GM21367 (cell line): Measurements from ENCODE around the gene BOC.

Source experiments
- ATAC-seq: cut with Tn5 transposase; IDR thresholded peaks from one replicate; pipeline ENCODE4 v1.9.1; 2021; ENCODE audit not compliant: unreplicated experiment

BOC gene

DNA sequence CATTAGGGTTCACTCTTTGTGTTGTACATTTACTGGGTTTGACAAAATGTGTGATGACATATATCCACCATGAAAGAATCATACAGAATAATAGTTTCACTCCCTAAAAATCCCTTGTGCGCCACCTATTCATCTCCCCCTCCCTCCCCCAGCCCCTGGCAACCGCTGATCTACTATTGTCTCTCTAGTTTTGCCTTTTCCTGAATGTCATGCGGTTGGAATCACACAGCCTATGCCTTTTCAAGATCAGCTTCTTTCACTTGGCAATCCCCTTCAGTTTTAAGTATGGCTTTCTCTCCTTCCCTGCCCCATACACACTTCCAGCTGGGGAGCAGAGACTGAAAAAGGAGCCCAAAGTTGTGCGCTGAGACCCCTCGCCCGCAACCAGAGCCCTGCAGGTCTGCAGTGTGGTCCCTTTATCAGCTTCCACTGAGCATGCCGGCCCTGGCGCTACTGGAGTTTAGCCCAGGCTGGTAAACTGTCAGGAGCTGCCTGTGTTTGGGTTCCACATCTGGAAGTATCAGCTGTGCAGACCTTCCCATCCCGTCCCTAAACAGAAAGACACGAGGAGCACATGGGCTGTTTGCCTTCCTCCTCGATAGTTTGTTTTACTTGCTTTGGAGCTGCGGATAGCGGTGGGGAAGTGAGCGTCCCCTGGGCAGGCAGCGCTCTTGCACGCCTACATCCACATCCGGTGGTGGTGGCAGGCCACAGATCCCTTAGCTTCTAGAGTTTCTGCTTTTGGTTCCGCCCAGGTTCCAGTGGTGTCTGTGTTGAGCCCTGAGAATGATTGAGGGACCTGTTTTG, 12.3 kb downstream of the BOC start:
- ATAC-seq: peak; percentile 71

DNA sequence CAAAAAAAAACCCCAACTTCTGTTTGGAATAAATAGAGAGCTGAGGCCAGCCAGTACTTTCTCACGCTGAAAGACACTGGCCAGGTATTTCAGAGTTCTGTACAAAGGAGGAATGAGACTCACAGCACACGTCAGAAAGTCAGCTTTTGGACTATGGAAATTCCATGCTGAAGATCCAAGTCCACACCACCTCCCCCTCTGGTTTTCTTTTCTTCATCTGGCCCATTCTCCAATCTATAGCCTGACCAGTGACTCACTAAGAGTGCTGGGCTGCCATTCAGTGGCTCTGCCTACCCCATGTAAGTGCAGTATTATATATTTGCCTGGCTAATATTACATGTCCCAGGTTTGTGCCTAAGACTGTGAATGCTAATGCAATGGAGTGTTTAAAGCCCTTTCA, 13.9 kb downstream of the BOC start:
- ATAC-seq: no peak

DNA sequence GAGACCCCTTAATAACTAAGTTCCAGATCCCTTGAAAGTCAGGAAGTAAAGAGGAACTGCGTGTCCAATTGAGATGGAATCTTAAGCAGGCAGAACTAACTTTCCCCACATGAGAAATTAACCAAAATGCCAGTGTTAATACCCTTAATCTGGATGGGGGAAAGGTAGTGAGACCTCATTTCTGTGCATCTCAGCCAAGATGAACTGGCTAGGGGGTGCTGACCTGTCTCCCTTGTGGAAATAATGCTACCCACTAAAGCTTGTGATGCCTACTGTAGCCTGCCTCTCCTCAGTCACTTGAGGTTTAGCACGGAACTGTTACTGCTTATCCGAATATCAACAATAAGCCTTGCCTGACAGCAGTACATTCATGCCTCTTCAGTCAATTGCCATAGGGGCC, 15.1 kb downstream of the BOC start:
- ATAC-seq: no peak

DNA sequence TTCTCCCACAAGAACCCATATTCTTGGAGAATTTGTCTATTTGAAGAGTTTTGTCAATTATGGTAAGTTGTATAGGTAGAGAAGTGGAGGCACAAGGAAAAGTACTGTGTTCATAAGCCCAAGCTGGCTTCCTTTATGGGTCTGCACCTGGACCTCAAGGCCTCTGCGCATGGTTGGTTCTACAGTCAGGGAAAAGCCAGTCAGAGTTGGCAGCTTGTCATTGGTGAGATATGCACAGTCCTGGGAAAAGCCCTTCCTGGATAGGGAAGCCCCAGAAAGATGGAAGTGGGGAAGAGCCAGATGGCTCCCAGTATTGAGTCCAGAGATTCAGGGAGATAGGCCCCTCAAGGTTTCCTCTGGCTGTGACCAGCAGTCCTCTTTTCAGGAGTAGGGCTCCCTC, 15.8 kb downstream of the BOC start:
- ATAC-seq: no peak

DNA sequence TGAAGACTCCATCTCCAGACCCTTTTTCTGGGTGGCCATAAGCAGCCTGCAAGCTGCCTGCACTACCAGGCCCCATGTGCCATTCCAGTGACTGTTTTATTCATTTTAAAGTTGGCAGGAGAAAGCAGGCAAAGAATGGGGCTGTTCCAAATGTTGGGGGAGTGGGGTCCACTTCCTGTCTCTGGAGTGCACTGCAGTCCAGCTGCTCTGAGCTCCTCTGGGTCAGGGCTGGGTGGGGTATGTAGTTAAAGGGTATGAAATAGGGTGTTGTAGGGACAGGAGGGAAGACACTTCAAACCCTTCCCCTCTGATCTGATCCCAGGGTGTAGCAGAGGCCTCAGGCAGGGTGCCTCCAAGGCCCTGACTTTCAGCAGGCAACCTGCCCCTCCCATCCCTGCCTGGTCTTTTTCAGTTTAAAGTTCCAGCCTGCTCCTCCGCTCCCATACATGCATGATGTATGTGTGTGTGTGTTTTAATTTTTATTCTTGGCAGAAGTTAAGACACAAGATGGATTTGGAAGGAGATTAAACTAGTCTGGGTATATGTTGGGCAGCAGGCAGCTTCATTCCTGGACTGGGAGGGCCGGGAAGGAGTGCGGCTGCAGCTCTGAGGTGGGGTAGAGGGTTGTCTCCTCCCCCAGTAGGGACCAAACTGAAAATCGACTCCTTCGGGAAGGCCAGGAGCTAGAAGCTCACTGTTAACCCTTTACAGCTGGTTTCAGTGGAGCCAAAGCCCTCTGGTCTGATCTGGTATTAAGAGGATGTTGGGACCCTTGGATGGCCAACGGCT, 17.3 kb downstream of the BOC start:
- ATAC-seq: no peak

DNA sequence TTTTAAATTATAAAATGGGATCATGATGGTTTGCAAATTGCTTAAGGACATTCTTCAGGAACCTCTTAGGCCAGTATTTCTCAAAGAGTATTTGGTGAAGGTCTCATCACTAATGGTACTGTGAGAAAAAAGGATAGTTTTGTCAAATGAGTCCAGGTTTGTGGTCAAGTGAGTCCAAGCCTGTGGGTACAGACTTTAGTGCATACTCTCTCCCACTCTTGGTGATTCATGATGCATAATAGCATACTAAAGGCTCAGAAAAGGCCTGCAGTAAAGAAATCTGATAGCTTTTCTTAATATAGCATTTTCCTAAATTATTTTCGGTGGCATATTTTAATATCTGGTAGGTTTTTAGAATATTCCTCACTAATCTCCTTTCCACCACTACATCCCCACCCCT, 20.0 kb downstream of the BOC start:
- no peak for ATAC-seq

DNA sequence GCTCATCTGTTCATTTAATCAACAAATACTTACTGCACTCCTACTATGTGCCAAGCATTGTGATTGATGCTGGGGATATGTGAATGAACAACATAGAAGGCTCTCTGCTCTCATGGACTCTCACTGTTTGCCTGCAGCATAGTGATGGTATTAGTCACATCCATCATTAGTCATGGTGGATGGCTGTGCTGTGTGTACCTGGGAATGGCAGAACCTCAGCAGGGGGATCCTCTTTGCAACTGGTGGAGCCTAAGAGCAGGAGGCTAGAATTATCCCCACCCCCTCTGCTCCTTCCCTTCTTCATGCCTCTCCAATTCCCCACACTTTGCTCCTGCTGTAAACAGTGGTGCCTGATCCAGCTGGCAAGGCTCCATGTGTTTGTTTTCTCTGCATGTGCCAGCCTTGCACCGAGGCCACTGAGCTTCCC, 20.5 kb downstream of the BOC start:
- no peak for ATAC-seq

DNA sequence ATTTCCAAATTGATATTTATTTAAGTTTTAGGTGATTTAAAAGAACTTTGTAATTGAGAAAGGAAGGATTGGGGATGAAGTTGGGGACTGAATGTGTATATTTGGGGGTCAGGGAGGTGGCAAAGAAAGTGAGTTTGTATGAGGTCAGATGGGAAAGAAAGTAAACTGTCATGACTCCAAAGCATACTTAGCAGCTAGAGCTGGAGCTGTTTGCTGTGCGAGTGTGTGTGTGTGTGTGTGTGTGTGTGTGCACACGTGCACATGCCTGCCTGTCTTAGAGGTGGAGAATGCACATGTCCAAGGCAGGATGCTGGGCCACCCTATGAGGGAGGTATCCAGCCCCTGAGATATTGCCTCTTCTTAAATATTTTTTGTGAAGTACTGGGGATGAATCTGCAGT, 21.0 kb downstream of the BOC start:
- ATAC-seq: no peak

DNA sequence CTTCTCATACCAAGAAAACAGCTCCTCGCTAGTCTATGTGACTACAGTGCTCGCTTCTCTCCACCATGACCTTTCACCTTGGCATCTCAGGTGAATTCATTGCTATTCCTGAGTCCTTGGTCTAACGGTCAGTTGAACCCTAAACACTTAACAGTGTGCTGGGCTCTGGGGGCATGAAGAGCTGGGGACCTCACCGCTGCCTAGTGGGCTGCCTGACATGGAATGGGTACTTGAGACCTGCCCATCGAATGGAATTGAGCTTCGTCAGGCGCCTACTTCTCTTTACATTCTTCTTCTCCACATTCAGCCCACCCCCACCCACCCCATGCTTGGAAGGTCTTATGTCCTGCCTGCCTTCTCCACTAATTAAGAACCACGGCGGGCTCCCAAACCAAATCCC, 22.1 kb downstream of the BOC start:
- ATAC-seq: no peak

DNA sequence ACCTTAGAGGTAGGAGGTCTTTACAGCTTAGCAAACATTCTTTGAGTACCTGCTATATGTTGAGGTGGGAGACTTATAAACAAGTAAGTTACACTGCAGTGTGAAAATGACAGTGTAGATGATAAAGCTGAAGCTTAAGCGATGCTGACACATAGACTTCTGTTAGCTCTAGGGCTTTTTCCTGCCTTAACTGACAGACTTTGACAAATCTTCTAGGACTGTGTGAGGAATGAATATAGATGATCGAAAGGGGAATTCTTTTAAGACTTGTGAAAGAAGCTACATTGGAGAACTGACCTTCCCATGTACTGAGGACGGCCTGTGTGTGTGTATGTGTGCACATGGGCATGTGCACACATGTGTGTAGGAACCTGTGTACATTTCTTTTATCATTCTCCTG, 22.7 kb downstream of the BOC start:
- no peak for ATAC-seq

DNA sequence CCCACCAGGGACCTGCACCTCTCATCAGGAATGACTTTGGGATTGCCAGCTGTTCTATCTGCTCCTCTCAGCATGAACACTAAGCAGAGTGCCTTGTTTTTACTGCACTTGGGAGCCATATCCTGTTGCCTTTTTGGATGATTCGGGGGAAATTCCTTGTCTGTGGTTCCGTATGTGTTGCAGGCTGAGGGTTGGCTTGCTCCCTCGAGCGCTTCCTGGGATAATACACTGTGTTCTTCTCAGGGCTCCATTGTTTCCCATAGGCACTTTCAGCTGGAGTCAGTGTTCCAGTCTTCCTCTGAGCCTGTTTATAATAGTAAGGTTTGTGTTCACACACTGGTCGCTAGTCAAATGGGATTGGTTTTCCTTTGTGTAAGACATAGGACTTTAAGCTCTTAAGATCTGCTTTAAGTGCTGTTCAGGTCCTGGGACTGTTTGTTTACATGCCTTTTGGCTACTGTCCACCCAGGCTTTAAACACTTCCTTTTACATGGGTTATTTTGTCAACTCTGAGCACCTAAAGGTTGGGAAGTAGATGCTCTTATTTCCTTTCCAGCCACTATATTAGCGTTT, 23.4 kb downstream of the BOC start:
- no peak for ATAC-seq

DNA sequence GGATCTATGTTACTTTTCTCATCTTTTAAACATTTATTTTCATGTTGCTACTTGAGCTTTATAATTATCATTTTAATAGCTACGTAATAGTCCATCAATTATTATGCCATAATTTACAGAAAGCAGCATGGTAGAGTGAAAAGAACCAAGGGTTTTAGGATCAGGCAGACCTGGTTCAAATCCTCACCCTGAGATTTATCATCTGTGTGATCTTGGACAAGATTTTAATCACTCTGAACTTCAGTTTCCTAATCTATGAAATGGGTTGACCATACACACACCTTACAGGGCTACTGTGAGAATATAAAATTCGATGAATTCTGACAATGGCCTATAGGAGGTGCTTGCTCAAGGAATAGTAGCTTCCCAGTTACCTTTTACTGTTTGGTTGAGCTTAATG, 27.1 kb downstream of the BOC start:
- no peak for ATAC-seq

DNA sequence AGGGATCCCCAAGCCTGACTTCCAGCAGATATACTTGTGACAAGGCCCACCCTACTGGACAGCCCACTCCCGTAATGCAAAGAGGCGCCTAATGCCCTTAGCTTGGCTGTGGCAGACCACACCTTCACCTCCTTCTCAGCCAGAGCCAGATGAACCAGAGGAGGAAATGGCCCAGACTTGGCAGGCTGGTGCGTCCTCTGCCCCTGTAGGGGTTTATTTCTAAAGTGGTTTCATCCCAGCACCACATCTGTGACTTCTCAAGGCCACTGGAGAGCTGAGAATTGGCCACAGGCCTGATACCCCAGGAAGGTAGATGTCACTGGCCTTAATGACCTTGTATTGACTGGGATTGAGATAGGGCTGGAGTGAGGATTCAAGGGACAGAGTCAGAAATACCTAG, 29.5 kb downstream of the BOC start:
- no peak for ATAC-seq

DNA sequence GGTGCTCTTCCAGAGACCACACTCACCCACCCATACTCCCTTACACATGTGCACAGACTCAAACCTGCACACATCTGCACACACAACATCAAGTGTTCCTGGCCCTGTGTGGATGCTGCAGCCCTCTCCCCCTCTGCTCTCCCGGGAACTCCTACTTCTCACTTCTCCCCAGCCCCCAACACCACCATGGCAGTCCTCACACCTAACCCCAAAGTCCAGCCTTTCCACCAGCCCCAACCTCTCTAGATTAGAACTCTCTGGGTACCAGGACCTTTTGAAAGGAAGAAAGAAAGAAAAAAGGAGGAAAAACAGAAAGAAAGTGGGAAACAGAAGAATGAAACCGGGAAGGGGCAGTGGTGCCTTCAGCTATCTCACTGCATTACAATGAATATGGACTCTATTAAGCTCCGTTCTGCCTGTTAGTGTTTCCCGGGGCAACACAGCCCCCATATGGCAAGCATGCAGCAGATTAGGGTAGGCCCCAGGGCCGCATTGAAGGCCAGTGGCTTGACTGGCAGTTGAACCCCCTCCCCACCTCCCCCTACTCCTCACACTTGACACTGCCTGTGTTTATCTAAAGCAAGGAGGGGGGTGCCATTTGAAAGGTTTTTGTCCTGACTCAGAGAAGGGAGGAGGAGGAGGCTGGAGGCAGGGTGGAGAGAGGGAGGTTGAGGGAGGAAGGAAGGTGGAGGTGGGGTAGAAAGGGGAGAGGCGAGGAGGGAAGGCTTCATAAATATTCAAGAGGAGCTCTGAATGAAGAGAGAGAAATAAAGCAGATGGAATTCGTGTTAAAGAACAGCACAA, 30.1 kb downstream of the BOC start:
- no peak for ATAC-seq

DNA sequence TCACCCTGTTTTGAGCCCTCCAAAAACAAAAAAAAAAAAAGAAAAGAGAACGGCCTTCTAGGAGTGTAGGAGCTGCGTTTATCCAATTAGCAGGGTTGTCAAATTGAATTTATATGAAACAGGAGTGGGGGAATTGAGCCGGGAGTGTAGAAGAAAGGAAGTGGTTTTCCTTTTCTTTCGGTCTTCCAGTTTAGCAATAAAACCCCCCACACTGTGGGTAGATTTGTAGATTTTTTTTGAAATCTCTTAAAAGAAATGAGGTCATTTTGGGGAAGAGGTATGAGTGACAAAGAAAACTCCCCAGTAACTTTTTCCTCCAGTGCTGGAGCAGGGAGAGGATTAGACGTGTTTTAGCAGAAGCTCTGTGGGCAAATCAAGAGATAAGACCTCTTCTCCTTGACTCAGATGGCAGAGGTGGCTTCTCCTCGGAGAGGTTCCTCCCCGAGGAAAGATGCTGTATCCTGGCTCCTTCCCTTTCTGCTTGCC, 30.8 kb downstream of the BOC start:
- no peak for ATAC-seq

DNA sequence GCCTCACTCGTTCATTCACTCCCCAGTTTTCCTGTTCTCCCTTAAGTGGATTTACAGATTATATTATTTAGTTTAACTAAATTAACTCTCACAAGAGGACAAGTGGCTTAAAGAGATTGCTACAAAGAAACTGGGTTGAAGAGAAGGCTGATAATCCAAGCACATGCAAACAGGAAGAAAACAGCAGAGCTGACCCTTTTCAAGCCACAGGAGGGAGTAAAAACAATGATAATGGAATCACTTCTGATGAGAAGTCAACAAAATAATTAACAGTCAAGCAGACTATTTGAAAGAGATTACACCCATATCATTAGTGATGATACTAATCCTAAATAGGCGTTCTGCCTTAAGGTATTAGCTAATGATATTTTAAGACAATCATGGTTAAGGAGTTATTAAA, 31.7 kb downstream of the BOC start:
- ATAC-seq: no peak

DNA sequence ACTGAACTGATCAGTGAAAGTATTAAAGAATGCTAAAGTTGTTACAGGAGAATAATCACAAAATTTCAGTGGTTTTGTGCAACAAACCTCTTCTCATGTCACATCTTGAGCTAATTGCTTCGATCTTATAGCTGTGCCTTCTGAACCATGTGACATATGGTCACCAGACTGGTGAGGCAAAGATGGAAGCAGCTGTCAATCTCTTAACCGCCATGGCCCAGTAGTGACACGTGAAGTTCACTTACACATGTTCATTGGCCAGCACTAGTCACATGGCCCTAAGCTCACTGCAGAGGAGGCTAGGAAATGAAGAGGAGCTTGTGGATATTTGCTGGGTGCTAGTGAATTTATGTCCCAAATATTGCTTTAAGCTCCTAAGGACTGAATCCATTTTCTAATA, 32.5 kb downstream of the BOC start:
- no peak for ATAC-seq

DNA sequence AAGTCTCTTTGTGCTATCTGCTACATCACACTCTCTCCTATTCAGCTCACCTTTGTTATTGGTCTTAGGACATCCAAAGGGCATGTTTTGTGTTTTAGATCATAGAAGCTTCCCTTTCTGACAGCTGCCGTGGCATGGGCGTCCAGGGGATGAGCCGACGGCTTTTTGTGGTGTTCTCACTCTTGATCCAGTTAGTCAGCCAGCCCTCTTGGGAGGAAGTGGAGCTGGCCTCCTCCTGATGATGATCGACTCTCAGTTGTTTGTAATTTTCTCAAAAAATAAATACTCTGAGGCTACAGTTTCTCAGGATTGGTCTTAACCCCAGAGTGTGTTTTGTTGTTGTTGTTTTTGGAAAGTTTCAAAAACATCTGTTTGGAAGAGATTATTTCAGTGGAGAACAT, 34.4 kb downstream of the BOC start:
- no peak for ATAC-seq

DNA sequence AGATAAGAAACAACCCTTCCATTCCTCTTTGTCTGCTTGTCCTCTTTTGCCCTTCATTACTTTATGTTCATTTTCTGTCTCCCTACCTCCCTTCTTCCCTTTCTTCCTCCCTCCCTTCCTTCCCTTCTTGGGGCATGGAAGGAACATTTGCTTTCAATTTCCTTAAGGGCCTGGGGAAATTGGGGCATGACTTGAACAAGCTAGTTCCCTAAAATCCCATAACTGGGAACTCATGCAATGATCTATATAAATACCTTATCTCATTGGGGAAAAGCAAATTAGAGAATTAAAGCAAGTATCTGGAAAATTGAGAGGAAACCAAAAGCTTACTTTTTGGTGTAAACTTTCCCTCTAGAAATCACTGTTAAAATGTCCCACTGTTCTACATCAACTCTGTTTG, 35.7 kb downstream of the BOC start:
- no peak for ATAC-seq

DNA sequence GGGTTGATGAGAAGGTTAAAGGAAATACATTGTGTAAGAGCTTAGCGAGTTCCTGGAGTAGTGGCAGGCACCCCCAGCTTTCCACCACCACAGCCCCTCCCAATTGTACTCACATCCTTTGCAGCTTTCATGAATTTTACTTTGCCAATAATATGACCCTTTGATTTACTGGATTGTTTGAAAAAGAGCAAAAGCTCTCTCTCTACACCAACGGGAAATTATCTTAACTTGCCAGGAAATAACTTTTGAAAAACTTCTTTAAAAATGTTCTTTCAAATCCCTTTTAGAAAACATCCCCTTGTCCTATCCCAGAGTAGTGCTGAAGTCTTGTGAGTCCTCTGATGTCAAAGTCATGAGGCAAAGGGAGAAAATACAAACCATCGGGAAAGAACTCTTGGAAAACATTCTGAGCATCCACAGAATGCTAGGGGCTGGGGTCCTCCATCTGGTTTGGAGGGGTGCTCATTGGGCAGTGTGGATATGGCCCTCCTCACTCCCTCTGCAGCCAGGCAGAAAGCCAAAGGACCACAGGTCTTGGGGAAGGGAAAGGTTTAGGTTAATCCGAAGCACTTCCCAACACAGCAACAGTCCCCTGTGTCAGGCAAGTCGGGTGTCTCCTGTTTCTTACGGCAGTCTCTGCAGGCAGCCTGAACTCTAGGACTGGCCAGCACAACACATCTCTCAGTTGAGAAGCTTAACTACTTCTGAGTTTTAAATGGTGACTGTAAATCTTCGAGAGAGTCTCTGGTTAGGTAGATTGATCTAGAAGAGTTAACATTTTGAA, 36.5 kb downstream of the BOC start:
- no peak for ATAC-seq
